Mesodermal cell (in vitro differentiated cells): ENCODE results near the gene PDE4A.

ENCODE experiments used
- H3K27ac ChIP-seq: 2 replicates; pipeline ENCODE4 v1.7.0; 2013; ENCODE audit warnings: mild to moderate bottlenecking, low read depth, low read length, moderate library complexity; ENCODE audit not compliant: severe bottlenecking
- H3K36me3 ChIP-seq: 2 replicates; pipeline ENCODE4 v1.7.1; 2013; ENCODE audit warnings: mild to moderate bottlenecking, low read length, moderate library complexity; ENCODE audit not compliant: control insufficient read depth, insufficient read depth
- H3K4me1 ChIP-seq: one replicate; pipeline ENCODE4 v1.7.1; 2013; ENCODE audit warnings: mild to moderate bottlenecking, low read length; ENCODE audit not compliant: insufficient read depth, control insufficient read depth, poor library complexity, severe bottlenecking
- H3K4me3 ChIP-seq: 2 replicates; pipeline ENCODE4 v1.7.0; 2013; ENCODE audit warnings: low read length, control low read depth, mild to moderate bottlenecking; ENCODE audit not compliant: insufficient read depth, poor library complexity, severe bottlenecking; ENCODE audit errors: extremely low read depth
- H3K9me3 ChIP-seq: 2 replicates; pipeline ENCODE4 v1.7.1; 2013; ENCODE audit warnings: mild to moderate bottlenecking, low read length, moderate library complexity; ENCODE audit not compliant: control insufficient read depth
- WGBS, 2 experiments: methylation state at CpG; one replicate each; pipeline ENCODE4 v1.1.5; 2013; ENCODE audit warnings: missing lambda C conversion rate in 2 of 2; ENCODE audit not compliant: insufficient coverage in 2 of 2; 5-methylcytosine and 5-hydroxymethylcytosine counted together

PDE4A gene

DNA sequence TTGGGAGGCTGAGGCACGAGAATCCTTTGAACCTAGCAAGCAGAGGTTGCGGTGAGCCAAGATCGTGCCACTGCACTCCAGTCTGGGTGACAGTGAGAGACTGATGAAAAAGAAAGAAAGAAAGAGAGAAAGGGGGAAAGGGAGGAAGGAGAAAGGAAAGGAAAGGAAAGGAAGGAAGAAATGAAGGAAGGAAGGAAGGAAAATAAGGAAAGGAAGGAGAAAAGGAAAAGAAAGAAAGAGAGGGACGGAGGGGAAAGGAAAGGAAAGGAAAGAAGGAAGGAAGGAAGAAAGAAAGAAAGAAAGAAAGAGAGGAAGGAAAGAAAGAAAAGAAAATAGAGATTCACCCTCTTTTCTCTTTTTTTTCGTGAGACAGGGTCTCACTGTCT, 8.7 kb downstream of the PDE4A start:
- 78 to 85% methylated on average over 4 to 5 of the region's 5 CpGs for WGBS, 2 experiments
- Histone ChIP-seq H3K36me3 (no peaks in the 10 kb centered on the region), H3K27ac (no peak overlapping the region), H3K4me3 (no peak overlapping the region), H3K9me3 (no peaks in the 10 kb centered on the region), H3K4me1 (peaks cover 18% of the 10 kb centered on the region)

DNA sequence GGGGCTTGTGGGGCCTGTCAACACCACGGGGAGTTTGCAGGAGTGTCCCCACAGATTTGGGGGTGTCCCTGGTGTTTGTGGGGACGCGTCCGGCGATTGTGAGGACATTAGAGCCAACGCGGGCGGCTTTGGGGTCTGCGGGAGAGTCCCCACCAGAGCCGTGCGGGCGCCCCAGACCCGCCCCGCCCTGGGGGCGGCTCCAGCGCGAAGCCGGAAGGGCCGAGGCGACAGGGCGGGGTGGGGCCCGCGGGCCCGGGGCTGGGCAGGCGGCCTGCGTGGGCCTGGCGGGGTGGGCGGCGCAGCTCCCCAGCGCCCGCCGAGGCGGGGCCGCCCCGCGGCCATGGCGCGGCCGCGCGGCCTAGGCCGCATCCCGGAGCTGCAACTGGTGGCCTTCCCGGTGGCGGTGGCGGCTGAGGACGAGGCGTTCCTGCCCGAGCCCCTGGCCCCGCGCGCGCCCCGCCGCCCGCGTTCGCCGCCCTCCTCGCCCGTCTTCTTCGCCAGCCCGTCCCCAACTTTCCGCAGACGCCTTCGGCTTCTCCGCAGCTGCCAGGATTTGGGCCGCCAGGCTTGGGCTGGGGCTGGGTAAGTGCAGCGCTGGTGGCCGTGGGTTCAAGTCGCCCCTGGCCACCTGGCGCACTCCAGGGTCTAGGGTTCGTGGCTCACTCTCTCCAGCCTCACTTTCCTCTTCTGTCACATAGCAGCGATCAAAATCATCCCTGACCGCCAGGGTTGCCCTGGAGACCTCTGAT, 10.3 kb downstream of the PDE4A start:
- no peaks in the 10 kb centered on the region for H3K36me3 ChIP-seq

DNA sequence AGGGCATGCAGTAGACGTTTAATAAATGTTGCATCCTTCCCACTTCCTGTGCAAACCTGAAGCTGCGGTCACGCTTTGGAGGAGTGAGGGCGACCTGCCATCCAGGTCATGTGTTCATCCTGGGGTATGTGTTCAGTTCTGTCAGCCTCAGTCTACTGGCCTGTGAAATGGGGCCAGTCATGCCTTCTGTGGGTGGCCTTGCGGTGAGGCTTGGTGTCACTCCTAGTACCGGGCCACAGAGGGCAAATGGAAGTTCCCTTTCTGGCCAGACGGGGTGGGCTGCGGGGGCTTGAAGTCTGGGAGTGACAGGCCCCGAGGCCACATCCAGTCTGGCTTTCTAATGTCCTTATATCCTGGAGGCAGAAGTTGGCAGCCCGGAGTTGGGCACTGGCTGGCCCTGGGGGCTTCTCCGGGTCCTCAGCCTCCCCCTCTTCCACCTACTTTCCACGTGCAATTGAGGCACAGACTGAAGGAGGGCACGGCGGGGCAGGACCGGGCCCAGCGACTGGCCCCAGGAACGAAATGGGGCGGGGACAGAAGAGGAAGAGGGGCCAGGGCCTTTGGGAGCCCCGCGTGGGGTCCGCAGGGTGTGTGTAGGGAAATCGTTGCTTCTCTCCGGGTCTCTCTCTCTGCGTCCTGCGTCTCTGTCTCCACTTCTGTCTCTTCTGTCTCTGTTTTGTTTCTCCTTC, 11.1 kb downstream of the PDE4A start:
- 36 to 40% methylated on average over 16 of the region's 25 CpGs for WGBS, 2 experiments
- no peak overlapping the region for H3K27ac ChIP-seq
- peak overlapping the region; percentile 36 for H3K4me3 ChIP-seq
- H3K4me1 ChIP-seq = peaks cover 15% of the 10 kb centered on the region
- H3K9me3 ChIP-seq = no peaks in the 10 kb centered on the region
- no peaks in the 10 kb centered on the region for H3K36me3 ChIP-seq

More for the DNA sequence above, 10.3 kb downstream of the PDE4A start:
- WGBS, 2 experiments = 6 to 10% methylated on average over 42 to 59 of the region's 75 CpGs
- Histone ChIP-seq H3K27ac (no peak overlapping the region), H3K4me1 (peaks cover 15% of the 10 kb centered on the region), H3K9me3 (no peaks in the 10 kb centered on the region), H3K4me3 (peak overlapping the region; percentile 36)

DNA sequence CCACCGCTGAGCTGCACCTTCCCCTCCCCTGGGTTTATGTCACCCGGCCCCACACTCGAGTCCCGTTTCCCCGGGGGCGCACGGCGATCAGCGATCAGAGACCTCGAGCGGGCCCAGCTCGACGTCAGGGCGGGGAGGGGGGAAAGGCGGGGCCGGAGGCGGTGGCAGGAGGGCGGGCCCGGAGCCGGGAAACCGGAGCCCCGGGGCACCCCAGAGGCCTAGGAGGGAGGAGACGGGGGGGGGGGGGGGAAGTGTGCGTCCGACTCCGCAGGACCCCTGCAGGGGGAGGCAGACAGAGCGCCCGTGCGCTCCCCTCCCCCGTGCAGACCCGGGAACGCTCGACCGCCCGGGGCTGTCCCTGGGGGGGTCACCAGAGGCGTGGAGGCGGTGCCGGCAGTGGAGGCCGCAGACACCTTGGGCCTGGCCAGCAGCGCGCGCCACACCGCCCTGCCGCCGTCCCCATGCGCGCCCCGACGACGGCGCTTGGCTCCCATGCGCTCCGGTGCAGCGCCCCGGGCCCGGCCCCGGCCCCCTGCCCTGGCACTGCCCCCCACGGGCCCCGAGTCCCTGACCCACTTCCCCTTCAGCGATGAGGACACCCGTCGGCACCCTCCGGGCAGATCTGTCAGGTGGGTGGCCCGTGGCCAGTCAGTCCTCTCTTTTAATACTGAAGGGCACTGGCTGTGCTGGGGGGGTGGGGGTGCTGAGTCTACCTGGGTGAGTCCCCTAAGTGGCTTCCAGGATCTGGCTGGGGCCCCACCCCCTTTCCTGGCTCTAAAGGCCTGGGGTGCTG, 11.8 kb downstream of the PDE4A start:
- H3K27ac ChIP-seq = no peak overlapping the region
- H3K36me3 ChIP-seq = no peaks in the 10 kb centered on the region
- 14 to 19% methylated on average over 30 to 37 of the region's 64 CpGs for WGBS, 2 experiments
- peak overlapping the region; percentile 36 for H3K4me3 ChIP-seq
- H3K9me3 ChIP-seq = no peaks in the 10 kb centered on the region
- peaks cover 15% of the 10 kb centered on the region for H3K4me1 ChIP-seq

DNA sequence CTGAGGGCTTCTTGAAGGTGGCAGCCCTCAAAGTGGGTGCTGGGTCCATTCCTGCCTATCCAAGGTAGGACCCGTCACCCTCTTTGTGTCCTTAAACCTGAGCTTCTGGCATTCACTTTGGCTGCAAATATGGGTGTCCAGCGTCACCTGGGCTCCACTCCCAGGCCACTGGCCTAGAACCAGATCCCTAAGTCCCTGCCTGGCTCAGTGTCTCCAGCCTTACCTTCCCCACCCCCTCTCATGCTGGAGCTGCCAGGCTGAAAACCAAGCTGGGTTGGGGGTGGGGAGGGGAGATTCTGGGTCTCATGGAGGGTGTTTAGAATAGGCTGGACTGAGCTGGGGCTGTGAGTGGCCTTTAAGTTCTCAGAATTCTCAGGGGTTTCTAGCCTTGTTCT, 12.4 kb downstream of the PDE4A start:
- Histone ChIP-seq H3K9me3 (no peaks in the 10 kb centered on the region), H3K4me1 (peaks cover 15% of the 10 kb centered on the region), H3K36me3 (no peaks in the 10 kb centered on the region), H3K27ac (no peak overlapping the region), H3K4me3 (peak overlapping the region; percentile 36)
- 88 to 89% methylated on average over 1 to 2 of the region's 2 CpGs for WGBS, 2 experiments

DNA sequence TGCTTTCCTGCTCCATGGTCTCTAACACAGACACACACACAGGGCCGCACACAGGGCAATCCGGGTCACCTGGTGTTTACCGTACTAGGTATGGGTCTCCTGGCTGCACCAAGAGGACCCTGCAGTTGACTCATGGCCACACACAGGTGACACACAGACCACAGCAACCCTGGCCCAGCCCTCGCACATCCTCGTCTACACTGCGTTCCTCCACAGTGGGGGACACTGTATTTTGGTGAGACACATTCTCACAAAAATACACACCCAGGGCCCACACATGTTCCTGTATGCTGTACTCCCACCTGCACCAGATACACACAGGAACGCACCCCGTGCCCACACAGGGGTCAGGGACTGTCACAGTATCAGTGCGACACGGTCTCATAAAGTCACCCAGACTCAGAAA, 12.8 kb downstream of the PDE4A start:
- no peaks in the 10 kb centered on the region for H3K9me3 ChIP-seq
- no peaks in the 10 kb centered on the region for H3K36me3 ChIP-seq
- no peak overlapping the region for H3K27ac ChIP-seq
- no peak overlapping the region for H3K4me3 ChIP-seq
- peaks cover 12% of the 10 kb centered on the region for H3K4me1 ChIP-seq
- 93 to 100% methylated on average over 4 to 9 of the region's 10 CpGs for WGBS, 2 experiments

DNA sequence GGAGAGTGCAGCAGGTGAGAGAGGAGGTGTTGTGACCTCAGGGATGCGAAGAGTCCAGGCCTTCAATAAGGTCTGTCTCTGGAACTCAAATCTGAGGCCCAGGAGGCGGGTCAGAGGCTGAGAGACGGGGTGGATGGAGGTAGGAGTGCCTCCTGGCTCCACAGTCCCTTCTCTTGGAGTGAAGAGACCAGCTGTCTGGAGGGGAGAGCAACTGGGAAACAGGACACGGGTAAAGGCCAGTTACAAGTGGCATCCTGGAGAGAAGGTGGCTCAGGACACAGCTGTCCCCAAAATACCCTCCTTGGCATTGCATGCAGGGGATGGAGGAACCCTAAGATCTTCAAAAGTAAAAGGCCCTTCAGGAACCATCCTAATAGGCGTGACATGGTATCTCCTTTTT, 19.2 kb downstream of the PDE4A start:
- Histone ChIP-seq H3K27ac (no peak overlapping the region), H3K4me1 (no peaks in the 10 kb centered on the region), H3K4me3 (no peak overlapping the region), H3K9me3 (no peaks in the 10 kb centered on the region), H3K36me3 (no peaks in the 10 kb centered on the region)
- 82 to 90% methylated on average over 3 to 4 of the region's 5 CpGs for WGBS, 2 experiments

DNA sequence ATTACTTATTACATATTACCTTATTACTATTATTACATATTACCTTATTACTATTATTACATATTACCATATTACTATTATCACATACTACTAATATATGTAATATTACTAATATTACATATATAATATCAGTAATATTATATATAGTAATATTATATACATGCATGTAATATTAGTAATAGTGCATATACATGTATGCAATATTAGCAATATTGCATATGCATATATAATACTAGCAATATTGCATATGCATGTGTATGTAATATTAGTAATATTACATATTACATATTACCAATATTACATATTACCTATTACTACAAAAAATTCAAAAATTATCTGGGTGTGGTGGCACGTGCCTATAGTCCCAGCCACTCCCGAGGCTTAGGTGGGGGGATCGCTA, 22.4 kb downstream of the PDE4A start:
- Histone ChIP-seq H3K27ac (no peak overlapping the region), H3K4me3 (no peak overlapping the region), H3K9me3 (no peaks in the 10 kb centered on the region), H3K4me1 (no peaks in the 10 kb centered on the region), H3K36me3 (no peaks in the 10 kb centered on the region)
- 93 to 100% methylated on average over 1 to 3 of the region's 3 CpGs for WGBS, 2 experiments

DNA sequence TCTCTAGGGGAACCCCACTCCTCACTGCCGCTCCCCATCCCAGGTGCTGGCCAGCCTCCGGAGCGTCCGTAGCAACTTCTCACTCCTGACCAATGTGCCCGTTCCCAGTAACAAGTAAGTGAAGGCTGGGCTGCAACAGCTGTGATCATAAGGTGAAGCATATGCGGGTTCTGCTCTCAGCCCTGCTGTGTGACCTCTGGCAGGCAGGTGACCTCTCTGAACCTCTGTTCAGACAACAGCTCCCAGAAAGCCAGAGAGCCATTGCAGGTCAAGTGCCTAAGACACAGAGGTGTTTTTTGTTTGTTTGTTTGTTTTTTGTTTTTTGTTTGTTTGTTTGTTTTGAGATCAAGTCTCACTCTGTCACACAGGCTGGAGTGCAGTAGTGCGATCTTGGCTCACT, 28.7 kb downstream of the PDE4A start:
- no peaks in the 10 kb centered on the region for H3K4me1 ChIP-seq
- no peak overlapping the region for H3K27ac ChIP-seq
- H3K36me3 ChIP-seq = peaks cover 3% of the 10 kb centered on the region
- H3K9me3 ChIP-seq = no peaks in the 10 kb centered on the region
- no peak overlapping the region for H3K4me3 ChIP-seq
- WGBS, 2 experiments = 85 to 96% methylated on average over 3 to 7 of the region's 7 CpGs

DNA sequence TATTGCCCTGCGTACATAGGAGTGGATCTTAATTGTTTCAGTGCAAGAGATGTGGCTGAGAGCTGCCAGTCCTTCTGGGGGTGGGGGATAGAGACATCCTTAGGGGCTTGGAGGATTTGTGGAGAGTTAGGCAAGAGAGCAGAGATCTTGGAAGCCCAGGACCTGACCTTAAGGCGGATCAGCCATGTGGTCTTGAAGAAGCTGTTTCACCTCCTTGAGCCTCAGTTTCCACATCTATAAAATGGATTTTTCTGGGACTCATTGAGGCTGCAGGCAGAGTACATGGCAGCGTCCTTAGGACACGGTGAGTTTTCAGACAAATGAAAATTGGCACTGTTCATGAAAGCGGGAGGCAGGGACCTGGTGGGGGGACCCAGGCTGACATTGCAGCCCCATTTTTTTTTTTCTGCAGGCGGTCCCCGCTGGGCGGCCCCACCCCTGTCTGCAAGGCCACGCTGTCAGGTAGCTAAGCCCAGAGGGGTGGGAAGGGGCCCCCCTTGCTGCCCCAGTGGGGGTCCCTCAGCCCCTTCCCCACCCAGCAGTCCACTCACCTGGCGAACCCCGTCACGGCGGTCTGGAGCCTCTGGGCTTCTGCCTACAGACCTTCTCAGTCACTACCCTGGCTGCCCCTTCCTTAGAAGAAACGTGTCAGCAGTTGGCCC, 30.0 kb downstream of the PDE4A start:
- H3K27ac ChIP-seq = no peak overlapping the region
- no peaks in the 10 kb centered on the region for H3K4me1 ChIP-seq
- WGBS, 2 experiments = 91 to 95% methylated on average over 10 of the region's 14 CpGs
- no peaks in the 10 kb centered on the region for H3K9me3 ChIP-seq
- H3K4me3 ChIP-seq = no peak overlapping the region
- H3K36me3 ChIP-seq = peaks cover 3% of the 10 kb centered on the region
